ENCODE measurements around the gene HES5.
"Not testable (repeated sequence)": the region's sequence is repeated elsewhere in the genome, so short reads cannot be mapped to it uniquely, and the experiment has no call there.

HES5 gene

DNA sequence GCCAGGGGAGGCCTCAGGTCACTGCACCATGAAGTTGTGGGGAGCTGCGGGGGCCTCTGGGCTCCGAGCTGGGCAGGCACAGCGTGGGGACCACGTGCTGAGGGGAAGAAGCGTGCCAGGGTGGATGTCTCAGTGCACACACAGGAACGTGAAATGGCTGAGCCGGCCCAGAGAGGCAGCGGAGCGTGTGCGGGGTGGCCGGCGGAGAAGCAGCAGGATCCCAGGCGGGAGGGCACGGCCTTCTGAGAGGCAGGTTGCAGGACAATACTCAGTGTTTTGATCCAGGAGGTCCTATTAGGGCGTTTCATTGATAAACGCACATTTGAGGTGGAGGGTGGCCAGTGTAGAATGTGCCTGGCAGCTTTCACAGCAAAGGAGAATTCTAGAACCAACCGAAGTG is 39.0 kb upstream of the HES5 start:
- Histone ChIP-seq H3K4me3 (ENCODE audit: low read depth in 1 of 5, low read length in 5 of 5) (no peak overlapping the region), H3K27me3 (ENCODE audit: control insufficient read depth in 5 of 5, insufficient read depth in 4 of 5, low read length in 5 of 5) (peaks cover 0 to 16% (median 12%) of the 10 kb centered on the region in 5 donors), H3K9ac (ENCODE audit: low read length in 5 of 5) (no peak overlapping the region), H3K27ac (ENCODE audit: low read depth, low read length) (no peak overlapping the region), H3K36me3 (ENCODE audit: control insufficient read depth in 5 of 5, insufficient read depth in 5 of 5, low read length in 5 of 5) (no peaks in the 10 kb centered on the region), H3K4me1 (ENCODE audit: control insufficient read depth in 5 of 5, insufficient read depth in 5 of 5, low read length in 5 of 5) (no peaks in the 10 kb centered on the region), H3K9me3 (ENCODE audit: control insufficient read depth in 5 of 5, low read length in 5 of 5) (peaks cover 0 to 11% (median 8%) of the 10 kb centered on the region in 5 donors)

DNA sequence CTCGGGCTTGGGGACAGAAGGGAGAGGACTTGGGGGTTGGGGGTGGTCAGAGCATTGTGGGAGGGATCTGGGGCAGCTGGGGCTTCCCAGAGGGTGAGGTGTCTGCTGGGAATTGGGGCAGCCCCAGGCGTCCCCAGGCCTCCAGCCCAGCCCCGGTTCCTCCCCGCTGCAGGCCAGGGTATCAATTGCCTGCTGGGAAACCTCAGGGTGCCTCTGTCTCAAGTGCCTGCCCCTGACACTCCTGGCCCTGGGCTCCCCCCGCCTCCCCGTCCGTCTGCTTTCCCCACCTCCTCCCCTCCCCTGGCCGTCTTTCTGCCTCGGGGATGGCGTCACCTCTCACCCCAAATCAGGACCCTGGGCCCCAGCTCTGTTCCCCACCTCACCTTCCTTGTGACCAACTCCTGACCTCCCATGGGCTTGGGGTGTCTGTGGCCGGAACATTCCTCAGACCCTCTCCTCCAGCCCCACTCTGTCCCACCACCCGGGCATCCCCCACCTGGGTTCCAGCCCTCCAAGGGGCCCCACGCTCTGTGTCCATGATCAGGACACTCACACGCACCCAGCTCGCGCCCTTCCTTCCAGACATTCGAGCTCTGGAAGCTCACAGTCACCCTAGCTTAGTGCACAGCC is 38.2 kb upstream of the HES5 start:
- not testable (repeated sequence) for H3K9ac ChIP-seq (ENCODE audit: low read length in 5 of 5); H3K36me3 ChIP-seq (ENCODE audit: control insufficient read depth in 5 of 5, insufficient read depth in 5 of 5, low read length in 5 of 5); H3K27ac ChIP-seq (ENCODE audit: low read depth, low read length); H3K9me3 ChIP-seq (ENCODE audit: control insufficient read depth in 5 of 5, low read length in 5 of 5); H3K4me1 ChIP-seq (ENCODE audit: control insufficient read depth in 5 of 5, insufficient read depth in 5 of 5, low read length in 5 of 5); H3K4me3 ChIP-seq (ENCODE audit: low read depth in 1 of 5, low read length in 5 of 5)
- peaks cover 0 to 16% (median 12%) of the 10 kb centered on the region in 5 donors for H3K27me3 ChIP-seq (ENCODE audit: control insufficient read depth in 5 of 5, insufficient read depth in 4 of 5, low read length in 5 of 5)

DNA sequence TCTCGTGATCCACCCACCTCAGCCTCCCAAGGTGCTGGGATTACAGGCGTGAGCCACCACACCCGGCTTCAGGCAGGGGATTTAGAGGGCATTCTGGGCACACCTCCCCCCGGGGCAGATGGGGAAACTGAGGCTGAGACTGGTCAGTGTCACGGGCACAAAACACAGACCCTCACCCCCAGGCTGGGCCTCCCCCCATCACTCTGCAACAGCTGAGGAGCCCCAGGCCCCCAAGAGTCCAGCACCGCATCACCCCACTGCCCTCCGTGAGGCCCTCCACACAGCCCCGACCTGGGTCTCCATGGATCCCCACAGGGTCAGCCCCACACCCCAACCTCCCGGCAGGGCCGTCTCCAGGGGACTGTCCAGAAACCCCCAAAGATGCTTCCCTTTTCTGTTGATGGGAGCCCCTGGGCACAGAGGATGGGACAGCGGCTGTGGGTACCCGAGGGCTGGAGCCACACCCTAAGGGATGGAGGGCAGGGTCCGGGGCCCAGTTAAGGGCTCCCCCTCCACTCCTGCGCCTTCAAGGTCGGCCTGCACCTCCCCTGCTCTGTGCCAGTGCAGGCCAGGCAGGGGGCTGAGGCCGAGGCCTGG is 37.1 kb upstream of the HES5 start:
- Histone ChIP-seq H3K9ac (ENCODE audit: low read length in 5 of 5) (no peak overlapping the region), H3K4me1 (ENCODE audit: control insufficient read depth in 5 of 5, insufficient read depth in 5 of 5, low read length in 5 of 5) (no peaks in the 10 kb centered on the region)

DNA sequence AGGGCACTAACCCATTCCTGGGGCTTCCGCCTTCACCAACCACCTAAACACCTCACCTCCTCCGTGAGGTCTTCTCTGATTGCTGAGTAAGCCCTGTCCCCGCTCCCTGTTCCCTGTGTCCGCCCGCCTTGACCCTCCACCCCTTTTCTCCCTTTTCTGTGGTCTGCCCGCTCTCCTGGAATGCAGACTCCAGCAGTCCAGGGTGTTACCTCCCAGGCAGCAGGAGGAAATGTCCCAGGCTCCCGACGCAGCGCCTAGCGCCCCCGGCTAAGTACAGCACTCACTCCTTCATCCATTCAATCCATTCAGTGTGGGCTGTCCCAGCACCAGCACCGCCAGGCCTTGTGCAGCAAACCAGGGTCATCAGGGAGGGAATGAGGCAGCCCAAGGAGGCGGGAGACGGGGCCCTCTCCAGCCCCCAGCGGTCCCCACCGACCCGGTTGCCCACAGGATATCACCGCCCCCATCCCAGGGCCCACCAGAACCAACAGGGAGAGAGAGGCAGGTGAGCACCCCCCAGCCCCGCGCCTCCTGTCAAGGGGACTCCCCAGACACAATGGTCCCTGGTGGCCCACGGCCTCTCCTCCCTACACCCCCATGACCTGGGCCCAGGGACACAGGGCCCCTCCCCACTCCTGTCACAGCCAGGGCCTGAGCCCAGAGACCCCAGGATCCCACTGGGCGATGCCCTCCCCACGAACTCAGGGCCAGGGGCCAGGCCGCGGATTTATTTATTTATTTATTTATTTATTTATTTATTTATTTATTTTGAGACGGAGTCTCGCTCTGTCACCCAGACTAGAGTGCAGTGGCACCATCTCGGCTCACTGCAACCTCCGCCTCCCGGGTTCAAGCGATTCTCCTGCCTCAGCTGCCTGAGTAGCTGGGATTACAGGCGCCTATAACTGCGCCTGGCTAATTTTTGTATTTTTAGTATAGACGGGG is 36.3 kb upstream of the HES5 start:
- no peak overlapping the region for H3K4me3 ChIP-seq (ENCODE audit: low read depth in 1 of 5, low read length in 5 of 5)
- peaks cover 0 to 16% (median 12%) of the 10 kb centered on the region in 5 donors for H3K27me3 ChIP-seq (ENCODE audit: control insufficient read depth in 5 of 5, insufficient read depth in 4 of 5, low read length in 5 of 5)
- H3K4me1 ChIP-seq (ENCODE audit: control insufficient read depth in 5 of 5, insufficient read depth in 5 of 5, low read length in 5 of 5): no peaks in the 10 kb centered on the region
- H3K27ac ChIP-seq (ENCODE audit: low read depth, low read length): no peak overlapping the region
- peaks cover 0 to 25% (median 19%) of the 10 kb centered on the region in 5 donors for H3K36me3 ChIP-seq (ENCODE audit: control insufficient read depth in 5 of 5, insufficient read depth in 5 of 5, low read length in 5 of 5)
- no peaks in the 10 kb centered on the region for H3K9me3 ChIP-seq (ENCODE audit: control insufficient read depth in 5 of 5, low read length in 5 of 5)
- H3K9ac ChIP-seq (ENCODE audit: low read length in 5 of 5): no peak overlapping the region

More for the DNA sequence above, 37.1 kb upstream of the HES5 start:
- Histone ChIP-seq H3K9me3 (ENCODE audit: control insufficient read depth in 5 of 5, low read length in 5 of 5) (no peaks in the 10 kb centered on the region), H3K4me3 (ENCODE audit: low read depth in 1 of 5, low read length in 5 of 5) (no peak overlapping the region), H3K27me3 (ENCODE audit: control insufficient read depth in 5 of 5, insufficient read depth in 4 of 5, low read length in 5 of 5) (peaks cover 0 to 16% (median 12%) of the 10 kb centered on the region in 5 donors), H3K36me3 (ENCODE audit: control insufficient read depth in 5 of 5, insufficient read depth in 5 of 5, low read length in 5 of 5) (peaks cover 0 to 17% (median 11%) of the 10 kb centered on the region in 5 donors), H3K27ac (ENCODE audit: low read depth, low read length) (no peak overlapping the region)

DNA sequence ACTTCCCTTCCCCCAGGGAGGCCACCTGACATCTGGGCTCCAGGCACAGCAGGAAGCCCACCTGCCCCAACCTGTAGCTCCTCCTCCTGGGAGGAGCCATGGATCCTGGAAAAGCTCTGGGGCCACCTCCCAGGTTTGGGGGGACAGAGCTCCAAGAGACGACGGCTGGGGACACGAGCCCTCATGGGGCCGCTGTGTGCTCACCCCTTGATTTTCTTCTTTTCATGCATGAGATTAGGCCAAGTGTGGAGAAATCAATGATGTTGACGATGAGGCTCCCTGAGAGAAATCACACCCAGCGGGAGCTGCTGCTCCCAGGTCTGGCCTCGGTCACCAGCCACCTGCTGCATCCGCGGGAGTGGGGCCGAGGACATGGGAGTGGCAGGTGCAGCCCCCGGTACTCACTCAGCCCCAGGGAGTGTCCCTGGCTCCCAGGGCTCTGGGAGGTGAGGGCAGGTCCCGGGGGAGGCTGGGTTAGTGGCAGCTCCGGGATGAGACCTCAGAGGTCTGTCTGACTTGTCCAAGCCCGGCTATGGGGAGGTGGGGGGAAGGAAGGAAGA is 34.8 kb upstream of the HES5 start:
- no peak overlapping the region for H3K9ac ChIP-seq (ENCODE audit: low read length in 5 of 5)
- H3K9me3 ChIP-seq (ENCODE audit: control insufficient read depth in 5 of 5, low read length in 5 of 5): no peaks in the 10 kb centered on the region
- peaks cover 0 to 16% (median 12%) of the 10 kb centered on the region in 5 donors for H3K27me3 ChIP-seq (ENCODE audit: control insufficient read depth in 5 of 5, insufficient read depth in 4 of 5, low read length in 5 of 5)
- H3K27ac ChIP-seq (ENCODE audit: low read depth, low read length): no peak overlapping the region
- H3K4me1 ChIP-seq (ENCODE audit: control insufficient read depth in 5 of 5, insufficient read depth in 5 of 5, low read length in 5 of 5): no peaks in the 10 kb centered on the region
- peaks cover 0 to 40% (median 31%) of the 10 kb centered on the region in 5 donors for H3K36me3 ChIP-seq (ENCODE audit: control insufficient read depth in 5 of 5, insufficient read depth in 5 of 5, low read length in 5 of 5)
- no peak overlapping the region for H3K4me3 ChIP-seq (ENCODE audit: low read depth in 1 of 5, low read length in 5 of 5)

DNA sequence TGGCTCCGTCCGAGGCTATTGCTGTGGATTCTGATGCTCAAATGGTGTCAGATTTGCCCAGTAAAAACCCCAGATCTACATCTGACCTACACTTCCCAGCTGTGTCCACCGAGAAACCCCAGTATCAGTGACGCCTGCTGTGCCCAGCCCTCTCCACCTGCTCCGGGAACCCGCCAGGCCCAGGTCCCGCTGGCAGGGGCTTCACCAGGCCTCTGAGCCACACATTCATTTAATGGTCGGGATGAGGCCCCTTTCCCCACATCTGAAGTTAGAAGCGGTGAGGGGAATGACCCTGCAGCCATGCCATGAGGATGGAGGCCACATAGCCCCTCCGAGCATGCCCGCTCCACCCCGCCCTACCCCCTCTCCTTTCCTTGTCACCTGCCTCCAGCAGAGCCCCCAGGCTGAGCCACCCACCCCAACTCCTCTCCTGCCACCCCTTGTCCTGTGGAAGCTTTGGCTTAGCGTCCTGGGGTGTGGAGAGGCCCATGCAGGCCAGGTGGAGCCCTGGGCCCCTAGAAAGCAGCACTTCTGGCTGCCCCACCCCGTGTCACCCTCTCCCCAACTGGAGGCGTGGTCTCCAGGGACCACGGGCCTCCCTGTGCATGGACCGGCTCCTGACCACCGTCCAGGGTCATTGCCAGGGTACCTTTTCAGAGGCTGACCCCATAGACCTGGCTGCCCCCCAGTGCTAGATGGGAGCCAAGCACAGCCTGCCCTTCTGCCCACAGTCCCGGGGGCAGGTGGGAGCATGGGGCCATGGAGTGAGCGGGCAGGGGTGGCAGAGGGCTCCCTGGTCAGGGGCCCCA is 34.1 kb upstream of the HES5 start:
- peaks cover 0 to 4% (median 0%) of the 10 kb centered on the region in 5 donors for H3K4me1 ChIP-seq (ENCODE audit: control insufficient read depth in 5 of 5, insufficient read depth in 5 of 5, low read length in 5 of 5)
- H3K9me3 ChIP-seq (ENCODE audit: control insufficient read depth in 5 of 5, low read length in 5 of 5): no peaks in the 10 kb centered on the region
- H3K4me3 ChIP-seq (ENCODE audit: low read depth in 1 of 5, low read length in 5 of 5): no peak overlapping the region
- H3K27ac ChIP-seq (ENCODE audit: low read depth, low read length): no peak overlapping the region
- peaks cover 0 to 47% (median 36%) of the 10 kb centered on the region in 5 donors for H3K36me3 ChIP-seq (ENCODE audit: control insufficient read depth in 5 of 5, insufficient read depth in 5 of 5, low read length in 5 of 5)
- peaks cover 0 to 16% (median 12%) of the 10 kb centered on the region in 5 donors for H3K27me3 ChIP-seq (ENCODE audit: control insufficient read depth in 5 of 5, insufficient read depth in 4 of 5, low read length in 5 of 5)
- H3K9ac ChIP-seq (ENCODE audit: low read length in 5 of 5): no peak overlapping the region

DNA sequence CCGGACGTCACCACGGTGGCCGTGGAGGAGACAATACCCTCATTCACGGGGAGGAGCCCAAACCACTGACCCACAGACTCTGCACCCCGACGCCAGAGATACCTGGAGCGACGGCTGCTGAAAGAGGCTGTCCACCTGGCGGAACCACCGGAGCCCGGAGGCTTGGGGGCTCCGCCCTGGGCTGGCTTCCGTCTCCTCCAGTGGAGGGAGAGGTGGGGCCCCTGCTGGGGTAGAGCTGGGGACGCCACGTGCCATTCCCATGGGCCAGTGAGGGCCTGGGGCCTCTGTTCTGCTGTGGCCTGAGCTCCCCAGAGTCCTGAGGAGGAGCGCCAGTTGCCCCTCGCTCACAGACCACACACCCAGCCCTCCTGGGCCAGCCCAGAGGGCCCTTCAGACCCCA is 33.1 kb upstream of the HES5 start:
- Histone ChIP-seq H3K9me3 (ENCODE audit: control insufficient read depth in 5 of 5, low read length in 5 of 5) (no peaks in the 10 kb centered on the region), H3K27ac (ENCODE audit: low read depth, low read length) (no peak overlapping the region), H3K4me3 (ENCODE audit: low read depth in 1 of 5, low read length in 5 of 5) (no peak overlapping the region), H3K36me3 (ENCODE audit: control insufficient read depth in 5 of 5, insufficient read depth in 5 of 5, low read length in 5 of 5) (peaks cover 0 to 57% (median 45%) of the 10 kb centered on the region in 5 donors), H3K9ac (ENCODE audit: low read length in 5 of 5) (no peak overlapping the region), H3K4me1 (ENCODE audit: control insufficient read depth in 5 of 5, insufficient read depth in 5 of 5, low read length in 5 of 5) (peaks cover 0 to 13% (median 7%) of the 10 kb centered on the region in 5 donors), H3K27me3 (ENCODE audit: control insufficient read depth in 5 of 5, insufficient read depth in 4 of 5, low read length in 5 of 5) (peaks cover 0 to 14% (median 10%) of the 10 kb centered on the region in 5 donors)

DNA sequence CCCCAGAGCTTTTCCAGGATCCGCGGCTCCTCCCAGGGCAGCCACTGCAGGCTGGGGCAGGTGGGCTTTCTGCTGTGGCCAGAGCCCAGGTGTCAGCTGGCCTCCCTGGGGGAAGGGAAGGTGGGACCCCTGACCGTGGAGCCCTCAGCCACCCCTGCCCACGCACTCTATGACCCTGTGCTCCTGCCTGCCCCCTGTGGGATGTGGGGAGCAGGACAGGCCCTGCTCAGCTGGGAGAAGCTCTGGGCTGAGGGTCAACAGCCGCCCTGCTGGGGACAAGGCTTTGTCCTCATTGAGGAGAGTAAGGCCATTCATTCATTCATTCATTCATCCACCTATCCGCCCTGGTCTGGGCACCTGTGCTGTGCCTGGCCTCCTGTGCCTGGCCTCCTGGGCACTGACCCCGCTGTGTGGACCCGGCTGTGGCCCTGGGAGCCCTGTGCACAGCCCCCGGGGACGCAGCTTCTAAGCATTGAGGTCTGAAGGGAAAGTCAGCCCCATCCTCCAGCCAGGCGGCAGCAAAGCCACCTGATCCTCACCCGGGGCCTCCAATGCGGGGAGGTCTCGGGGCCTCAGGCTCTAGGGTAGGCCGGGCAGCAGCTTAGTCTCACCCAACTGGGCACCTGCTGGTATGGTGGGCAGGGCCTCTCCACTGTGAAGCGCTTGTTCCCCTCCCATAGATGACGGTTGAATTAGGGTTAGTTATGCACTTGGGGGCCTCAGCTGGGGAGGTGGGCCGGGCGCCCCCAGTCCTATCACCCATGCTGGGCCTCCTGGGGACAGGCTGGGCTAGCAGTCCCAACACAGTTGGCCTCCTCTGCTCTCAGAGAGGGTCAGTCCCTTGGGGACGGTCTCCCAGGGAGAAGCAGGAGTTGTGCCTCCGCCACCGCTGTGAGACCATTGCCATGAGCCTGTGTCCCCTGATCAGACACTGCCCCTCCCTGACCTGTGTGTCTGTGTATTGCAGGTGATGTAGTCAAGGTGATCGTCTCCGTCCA is 32.1 kb upstream of the HES5 start:
- peaks cover 0 to 9% (median 7%) of the 10 kb centered on the region in 5 donors for H3K27me3 ChIP-seq (ENCODE audit: control insufficient read depth in 5 of 5, insufficient read depth in 4 of 5, low read length in 5 of 5)
- H3K27ac ChIP-seq (ENCODE audit: low read depth, low read length): no peak overlapping the region
- H3K9ac ChIP-seq (ENCODE audit: low read length in 5 of 5): no peak overlapping the region
- H3K9me3 ChIP-seq (ENCODE audit: control insufficient read depth in 5 of 5, low read length in 5 of 5): no peaks in the 10 kb centered on the region
- no peak overlapping the region for H3K4me3 ChIP-seq (ENCODE audit: low read depth in 1 of 5, low read length in 5 of 5)
- peaks cover 2 to 23% (median 17%) of the 10 kb centered on the region in 5 donors for H3K4me1 ChIP-seq (ENCODE audit: control insufficient read depth in 5 of 5, insufficient read depth in 5 of 5, low read length in 5 of 5)
- peaks cover 0 to 61% (median 47%) of the 10 kb centered on the region in 5 donors for H3K36me3 ChIP-seq (ENCODE audit: control insufficient read depth in 5 of 5, insufficient read depth in 5 of 5, low read length in 5 of 5)
